BJ (cell line): ENCODE measurements around the gene DUSP8. TPM values are rescaled to one million over a fixed set of nuclear protein-coding genes. Genes with fewer than 3 reads are reported as not detected.

Experiments
- CTCF ChIA-PET: fragments of 350-600 bp; formaldehyde crosslinking; extraction: SDS; loops from one replicate; lab custom pipeline; 2021; ENCODE audit warnings: antibody characterized with exemption, inconsistent platforms; lab: Yijun Ruan, JAX
- POLR2A ChIA-PET: fragments of 300-600 bp; sonication (Branson Sonifier 250); formaldehyde crosslinking; extraction: SDS; loops from one replicate; lab custom pipeline; 2021; ENCODE audit warnings: antibody characterized with exemption; lab: Charles Lee
- DNase-seq: peaks from one replicate; pipeline ENCODE4 v3.0.0-alpha.2; 2011; ENCODE audit warnings: low read depth
- H3K27me3 ChIP-seq: 2 replicates; pipeline ENCODE4 v1.6.0; 2011; ENCODE audit warnings: low read length; ENCODE audit not compliant: control insufficient read depth, insufficient read depth
- H3K36me3 ChIP-seq: 2 replicates; pipeline ENCODE4 v1.5.1; 2011; ENCODE audit warnings: low read length; ENCODE audit not compliant: control insufficient read depth, insufficient read depth
- H3K4me3 ChIP-seq: 2 replicates; pipeline ENCODE4 v1.5.1; 2011; ENCODE audit warnings: low read depth, mild to moderate bottlenecking, control low read depth, low read length
- polyA plus RNA-seq: library from polyadenylated mRNA; depleted of rRNA; stranded (reverse); fragments of >200 nt; gene quantifications from 2 replicates; pipeline ENCODE4 v1.2.3, GENCODE V29; 2011
- TF ChIP-seq, protein P1 (sequence below): IDR thresholded peaks from 2 replicates; pipeline ENCODE4 v1.5.1; 2011; ENCODE audit warnings: low read depth, mild to moderate bottlenecking, control low read depth, inconsistent platforms, low read length, moderate library complexity; ENCODE audit not compliant: insufficient read depth

Gene DUSP8
- polyA plus RNA-seq, 1 experiment = 3.4 TPM

DNA sequence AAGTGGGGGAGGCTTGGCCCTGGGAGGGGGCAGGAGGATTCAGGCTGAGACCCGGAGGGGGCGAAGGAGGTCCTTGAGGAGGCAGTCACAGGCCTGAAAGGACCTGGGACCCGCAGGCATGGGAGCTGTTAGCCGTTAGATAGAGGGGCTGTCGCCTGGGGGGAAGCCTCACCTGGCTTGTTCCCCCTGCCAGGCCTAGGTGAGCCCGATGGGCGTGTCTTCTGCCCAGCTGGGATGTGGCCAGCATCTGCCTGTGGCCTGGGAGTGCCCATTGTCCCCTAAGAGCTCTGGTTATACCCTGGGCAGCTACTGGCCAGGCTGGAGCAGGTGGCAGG, 1.8 kb upstream of the DUSP8 start:
- Histone ChIP-seq H3K27me3 (peaks cover 4% of the 10 kb centered on the region), H3K36me3 (no peaks in the 10 kb centered on the region), H3K4me3 (no peak overlapping the region)
- no peak for DNase-seq
- POLR2A ChIA-PET = no interaction called here
- CTCF ChIA-PET = interaction anchor here (0.7 to 12.4 kb wide), 14 partner anchors 9 to 371 kb away, joined by 3 to 301 read pairs (median 16); partner anchors contain the start of genes KRTAP5-2 and KRTAP5-5
- TF ChIP-seq, protein P1, sequence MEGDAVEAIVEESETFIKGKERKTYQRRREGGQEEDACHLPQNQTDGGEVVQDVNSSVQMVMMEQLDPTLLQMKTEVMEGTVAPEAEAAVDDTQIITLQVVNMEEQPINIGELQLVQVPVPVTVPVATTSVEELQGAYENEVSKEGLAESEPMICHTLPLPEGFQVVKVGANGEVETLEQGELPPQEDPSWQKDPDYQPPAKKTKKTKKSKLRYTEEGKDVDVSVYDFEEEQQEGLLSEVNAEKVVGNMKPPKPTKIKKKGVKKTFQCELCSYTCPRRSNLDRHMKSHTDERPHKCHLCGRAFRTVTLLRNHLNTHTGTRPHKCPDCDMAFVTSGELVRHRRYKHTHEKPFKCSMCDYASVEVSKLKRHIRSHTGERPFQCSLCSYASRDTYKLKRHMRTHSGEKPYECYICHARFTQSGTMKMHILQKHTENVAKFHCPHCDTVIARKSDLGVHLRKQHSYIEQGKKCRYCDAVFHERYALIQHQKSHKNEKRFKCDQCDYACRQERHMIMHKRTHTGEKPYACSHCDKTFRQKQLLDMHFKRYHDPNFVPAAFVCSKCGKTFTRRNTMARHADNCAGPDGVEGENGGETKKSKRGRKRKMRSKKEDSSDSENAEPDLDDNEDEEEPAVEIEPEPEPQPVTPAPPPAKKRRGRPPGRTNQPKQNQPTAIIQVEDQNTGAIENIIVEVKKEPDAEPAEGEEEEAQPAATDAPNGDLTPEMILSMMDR = no peak

DNA sequence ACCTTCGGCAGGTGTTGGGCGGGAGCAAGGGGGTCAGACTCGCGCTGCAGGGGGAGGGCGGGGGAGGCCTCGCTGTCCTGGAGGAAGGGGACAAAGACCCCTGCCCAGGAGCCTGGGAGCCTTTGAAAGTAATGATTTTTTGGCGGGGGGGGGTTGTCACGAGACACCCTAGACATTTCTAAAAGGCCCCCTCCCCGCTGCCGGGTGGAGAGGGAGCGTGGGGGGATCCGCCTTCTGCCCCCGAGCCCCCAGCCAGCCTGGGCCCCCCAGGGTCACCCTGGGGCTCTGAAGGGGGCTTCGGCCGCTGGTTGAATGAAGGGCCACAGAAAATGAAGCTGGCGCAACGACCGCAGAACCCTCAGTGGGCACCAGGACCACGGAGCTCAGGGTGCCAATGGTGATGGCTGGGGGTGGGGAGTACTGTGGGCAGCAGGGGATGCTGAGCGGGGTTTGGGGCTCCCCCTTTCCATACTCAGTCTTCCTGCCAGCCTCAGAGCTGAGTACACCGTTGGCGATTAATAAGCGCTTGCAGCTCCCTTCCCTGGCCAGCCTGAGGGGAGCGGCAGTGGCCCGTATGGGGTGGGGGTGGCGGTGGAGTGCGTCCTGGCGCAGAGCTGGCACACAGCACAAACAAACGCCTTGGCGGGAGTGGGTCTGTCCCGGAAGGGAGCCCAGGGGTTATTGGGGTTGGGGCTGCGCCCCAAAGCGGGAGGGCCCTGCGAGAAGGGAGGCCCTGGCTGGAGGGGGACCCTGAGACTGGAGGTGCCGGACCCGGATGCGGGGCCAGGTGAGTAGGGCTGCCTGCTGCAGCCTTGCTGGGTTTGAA, 1.2 kb upstream of the DUSP8 start:
- H3K36me3 ChIP-seq = no peaks in the 10 kb centered on the region
- TF ChIP-seq, protein P1 = no peak
- DNase-seq = no peak
- POLR2A ChIA-PET = no interaction called here
- H3K4me3 ChIP-seq = peak overlapping the region; percentile 69
- CTCF ChIA-PET = interaction anchor here (0.7 to 12.4 kb wide), 13 partner anchors 8 to 468 kb away, joined by 3 to 301 read pairs (median 14); partner anchors contain the start of genes KRTAP5-2 and KRTAP5-5
- H3K27me3 ChIP-seq = peaks cover 2% of the 10 kb centered on the region; the same call in 1 of the 2 replicates

DNA sequence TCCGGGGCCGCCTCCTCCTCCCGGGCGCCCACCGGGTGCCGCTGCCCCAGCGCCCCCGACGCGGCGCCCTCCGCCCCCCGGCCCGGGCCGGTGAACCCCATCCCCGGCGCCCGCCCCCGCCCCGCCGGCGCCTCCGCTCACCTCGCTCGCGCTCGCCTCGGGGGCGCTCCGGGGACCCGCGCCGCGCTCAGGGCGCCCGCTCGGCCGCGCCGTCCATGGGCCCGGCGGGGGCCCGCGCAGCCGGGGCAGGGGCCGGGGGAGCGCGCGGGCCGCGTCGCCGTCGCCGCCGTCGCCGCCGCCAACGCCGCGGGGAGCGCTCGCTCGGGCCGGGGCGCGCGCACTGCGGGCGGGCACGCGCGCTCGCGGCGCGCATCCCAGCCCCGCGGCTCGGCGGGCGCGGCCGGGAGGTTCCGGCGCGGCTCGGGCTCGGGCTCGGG, 293 bp downstream of the DUSP8 start:
- TF ChIP-seq, protein P1 = no peak
- CTCF ChIA-PET = interaction anchor here (0.8 to 12.4 kb wide), 2 partner anchors 14 to 26 kb away, joined by 3 to 301 read pairs; no protein-coding TSS in a partner anchor
- peak overlapping the region; percentile 69 for H3K4me3 ChIP-seq
- no peaks in the 10 kb centered on the region for H3K36me3 ChIP-seq
- POLR2A ChIA-PET = no interaction called here
- peaks cover 2% of the 10 kb centered on the region; the same call in 1 of the 2 replicates for H3K27me3 ChIP-seq
- DNase-seq = no peak

DNA sequence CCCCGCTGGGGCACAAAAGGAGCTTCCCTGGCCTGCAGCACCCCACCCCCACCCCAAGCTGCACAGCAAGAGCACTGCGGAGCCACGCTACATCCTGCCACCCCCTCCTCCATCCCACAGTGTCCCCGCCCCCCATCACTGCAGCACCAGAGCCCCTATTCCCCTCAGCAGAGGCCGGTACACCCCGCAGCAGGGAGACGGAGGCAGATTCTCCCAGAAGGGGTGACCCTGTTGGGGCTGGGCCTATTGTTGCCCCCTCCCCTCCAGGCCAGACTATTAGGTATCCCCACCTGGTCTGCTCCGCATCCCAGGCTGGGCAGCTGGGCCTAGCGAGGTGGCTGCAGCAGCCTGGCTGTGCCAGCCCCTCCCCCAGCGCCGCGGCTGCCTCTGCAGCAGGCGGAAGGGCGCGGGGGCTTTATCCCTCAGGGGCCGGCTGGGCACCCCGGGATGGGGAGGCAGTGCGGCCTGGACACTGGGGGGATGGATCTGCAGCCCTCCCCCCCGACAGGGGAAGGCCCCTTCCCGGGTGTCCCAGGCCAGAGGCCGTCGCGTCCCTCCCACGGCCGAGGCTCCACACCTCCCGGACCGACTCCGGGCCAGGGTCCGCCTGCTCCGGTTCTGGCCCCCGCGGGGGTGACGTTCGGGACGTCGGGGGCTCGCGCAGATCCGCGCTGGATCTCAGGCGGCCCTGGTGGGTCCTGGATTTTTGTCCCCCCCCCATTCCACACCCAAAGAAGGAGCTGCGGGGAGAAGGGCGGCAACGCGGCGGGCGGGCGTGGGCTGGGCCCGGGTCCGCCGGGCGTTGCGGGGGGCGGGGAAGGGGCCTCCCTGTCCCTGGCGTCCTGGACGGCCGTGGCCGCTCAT, 943 bp downstream of the DUSP8 start:
- no peak for DNase-seq

More for the DNA sequence above, 943 bp downstream of the DUSP8 start:
- Histone ChIP-seq H3K36me3 (no peaks in the 10 kb centered on the region), H3K4me3 (peak overlapping the region; percentile 69), H3K27me3 (peaks cover 2% of the 10 kb centered on the region; the same call in 1 of the 2 replicates)
- POLR2A ChIA-PET = no interaction called here
- CTCF ChIA-PET = interaction anchor here (1.1 to 12.4 kb wide), 3 partner anchors 11 to 48 kb away, joined by 4 to 301 read pairs (median 4); no protein-coding TSS in a partner anchor
- TF ChIP-seq, protein P1 = no peak
